HG03442 (cell line): ENCODE results near the gene MESD.

ENCODE experiments used
- ATAC-seq: cut with Tn5 transposase; IDR thresholded peaks from one replicate; pipeline ENCODE4 v1.9.1; 2021; ENCODE audit warnings: mild to moderate bottlenecking, moderate library complexity; ENCODE audit not compliant: unreplicated experiment

The MESD gene

DNA sequence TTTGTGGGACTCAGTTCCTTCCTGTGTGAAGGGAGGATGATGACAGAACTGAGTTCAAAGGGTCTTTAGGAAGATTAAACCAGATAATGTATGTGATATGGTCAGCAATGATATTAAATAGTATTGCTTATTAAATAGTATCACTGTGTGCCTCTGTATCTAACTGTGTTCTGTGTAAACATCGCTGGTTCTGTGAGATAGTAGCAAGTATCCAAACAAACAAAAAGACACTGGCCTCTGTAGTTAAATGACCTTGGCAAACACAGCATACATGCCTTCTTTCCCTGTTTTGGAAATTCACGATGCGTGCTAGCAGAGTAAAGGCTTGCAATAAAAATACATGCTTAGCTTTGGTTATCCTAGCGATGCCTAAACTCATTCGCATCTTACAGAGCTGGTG lies 76.1 kb downstream of the MESD start:
- ATAC-seq: no peak

- no peak for ATAC-seq
Measured at GRCh38 chr15:80912673-80913072, 76.9 kb downstream of the MESD start.

GRCh38 chr15:80911821-80912220 lies 77.8 kb downstream of the MESD start:
- ATAC-seq: no peak

- ATAC-seq: no peak
Measured at GRCh38 chr15:80906159-80906766, 83.4 kb downstream of the MESD start.

- ATAC-seq: no peak
Measured at GRCh38 chr15:80904998-80905397, 84.6 kb downstream of the MESD start.

DNA sequence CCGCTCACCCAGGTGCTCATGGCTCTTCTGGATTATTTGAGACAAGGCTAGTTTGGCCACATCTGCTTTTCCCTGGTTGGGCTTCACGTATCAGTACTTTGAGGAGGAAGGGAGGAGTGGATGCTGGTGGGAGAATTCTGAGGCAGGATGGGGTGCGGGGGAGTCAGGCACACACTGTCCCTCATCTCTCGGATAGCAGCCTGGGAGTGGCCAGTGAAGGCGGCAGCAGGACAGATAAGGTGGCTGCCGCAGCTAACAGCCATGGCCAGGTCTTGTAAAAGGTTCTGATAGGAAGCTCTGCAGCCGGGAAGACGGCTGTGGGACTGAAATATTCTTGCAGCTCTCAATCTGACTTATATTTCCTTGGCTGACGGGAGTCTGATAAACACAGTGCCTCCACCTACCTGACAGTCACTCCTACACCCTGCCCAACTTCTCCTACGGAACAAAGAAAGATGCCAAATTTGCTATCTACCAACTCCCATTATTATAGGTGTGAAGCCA lies 87.3 kb downstream of the MESD start:
- ATAC-seq: no peak

- no peak for ATAC-seq
Measured at GRCh38 chr15:80898040-80898439, 91.6 kb downstream of the MESD start.
